Lower lobe of right lung (tissue), 2 donors: ENCODE data around the gene FGFRL1. TPM values are rescaled to one million over a fixed set of nuclear protein-coding genes. Genes with fewer than 3 reads are reported as not detected.
A peak's percentile ranks its signal among the peaks of the same experiment; 100 is the strongest.

Experiments used
- ATAC-seq, 2 donors: fragments of 200-7000 bp; cut with Tn5 transposase; one replicate each; pipeline ENCODE4 v1.9.1; 2020 to 2022; ENCODE audit warnings: mild to moderate bottlenecking in 2 of 2, moderate library complexity in 2 of 2
- DNase-seq: peaks from one replicate; pipeline ENCODE4 v3.0.0-alpha.2; 2020
- H3K27ac ChIP-seq: fragments of 200-600 bp; one replicate; pipeline ENCODE4 v1.8.0; 2022
- H3K27me3 ChIP-seq: fragments of 200-600 bp; one replicate; pipeline ENCODE4 v1.8.0; 2022; ENCODE audit warnings: low read depth
- H3K36me3 ChIP-seq: fragments of 200-600 bp; one replicate; pipeline ENCODE4 v1.8.0; 2022; ENCODE audit warnings: mild to moderate bottlenecking
- H3K4me1 ChIP-seq: fragments of 200-600 bp; one replicate; pipeline ENCODE4 v1.8.0; 2022
- H3K4me3 ChIP-seq: fragments of 200-600 bp; one replicate; pipeline ENCODE4 v1.8.0; 2022; ENCODE audit warnings: mild to moderate bottlenecking
- H3K9me3 ChIP-seq: fragments of 200-600 bp; one replicate; pipeline ENCODE4 v1.8.0; 2022
- CTCF ChIP-seq: fragments of 200-600 bp; IDR thresholded peaks from one replicate; pipeline ENCODE4 v1.8.0; 2022; ENCODE audit warnings: antibody characterized with exemption, mild to moderate bottlenecking
- intact Hi-C: fragments of 100-400 bp; cut with DNase I; formaldehyde crosslinking; loops from one replicate; pipeline ENCODE4 v1.11.0; 2022
- total RNA-seq: library from RNA; stranded (reverse); fragmentation: NEBNext Ultra II Directional; extraction: Animal tissue kit (Norgen Biotek cat#: 25700); gene quantifications from one replicate; pipeline ENCODE4 v1.2.1, GENCODE V29; 2021
- donor health status: DM: no; HTN: yes; CAD: no; lungs with severe emphysema.

Gene FGFRL1
- total RNA-seq, 1 donor from 2014 or later = 23.4 TPM

DNA sequence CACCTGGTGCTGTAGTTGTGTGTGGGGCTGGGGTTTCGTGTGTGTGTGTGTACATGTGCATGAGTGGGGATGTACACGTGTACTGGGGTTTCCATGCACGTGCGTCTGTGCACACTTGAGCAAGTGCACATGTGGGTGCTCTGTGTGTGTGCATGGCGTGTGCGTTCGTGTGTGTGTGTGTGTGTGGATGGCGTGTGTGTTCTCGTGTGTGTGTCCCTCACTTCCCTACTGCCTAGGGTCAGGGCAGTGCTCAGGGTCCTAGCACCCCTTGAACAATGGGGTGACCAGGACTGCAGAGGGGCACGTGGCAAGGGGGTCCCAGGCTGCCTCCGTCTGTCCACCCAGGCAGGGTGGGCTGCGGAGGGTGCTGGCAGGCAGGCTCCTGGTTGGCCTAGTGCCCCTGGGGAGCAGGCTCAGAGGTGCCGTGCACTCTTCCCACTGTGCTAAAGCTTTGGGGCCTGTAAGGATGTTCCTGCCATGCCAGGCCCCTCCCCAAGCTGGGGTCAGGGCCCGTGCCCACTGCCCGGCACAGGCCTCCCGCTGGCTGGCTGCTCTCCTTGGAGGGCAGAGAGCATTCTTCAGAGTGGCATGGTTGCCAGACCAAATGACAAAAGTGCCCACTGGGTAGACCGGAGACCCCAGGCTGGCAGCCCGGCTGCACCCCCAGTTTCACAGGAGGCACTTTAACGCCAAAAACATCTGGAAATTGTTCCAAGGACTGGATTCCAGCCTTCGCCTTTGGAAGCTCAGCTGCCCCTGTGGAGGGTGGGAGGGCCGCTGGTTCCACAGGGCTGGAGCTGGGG, 29.1 kb downstream of the FGFRL1 start:
- no peak for ATAC-seq

GRCh38 chr4:1041147-1041935, 29.9 kb downstream of the FGFRL1 start:
- no peak for TF ChIP-seq CTCF
- H3K27ac ChIP-seq = no peak overlapping the region
- peak overlapping the region; percentile 14 for H3K4me3 ChIP-seq
- intact Hi-C loops = no loop called here
- H3K9me3 ChIP-seq = no peaks in the 10 kb centered on the region
- H3K27me3 ChIP-seq = peaks cover 32% of the 10 kb centered on the region
- peaks cover 28% of the 10 kb centered on the region for H3K4me1 ChIP-seq
- no peak for DNase-seq
- H3K36me3 ChIP-seq = no peaks in the 10 kb centered on the region
- ATAC-seq = no peak

More for the DNA sequence above, 29.1 kb downstream of the FGFRL1 start:
- no peak for DNase-seq
- H3K27ac ChIP-seq = no peak overlapping the region
- H3K9me3 ChIP-seq = no peaks in the 10 kb centered on the region
- H3K27me3 ChIP-seq = peaks cover 30% of the 10 kb centered on the region
- TF ChIP-seq CTCF = no peak
- peaks cover 28% of the 10 kb centered on the region for H3K4me1 ChIP-seq
- no peak overlapping the region for H3K4me3 ChIP-seq
- no peaks in the 10 kb centered on the region for H3K36me3 ChIP-seq
- intact Hi-C loops = no loop called here

DNA sequence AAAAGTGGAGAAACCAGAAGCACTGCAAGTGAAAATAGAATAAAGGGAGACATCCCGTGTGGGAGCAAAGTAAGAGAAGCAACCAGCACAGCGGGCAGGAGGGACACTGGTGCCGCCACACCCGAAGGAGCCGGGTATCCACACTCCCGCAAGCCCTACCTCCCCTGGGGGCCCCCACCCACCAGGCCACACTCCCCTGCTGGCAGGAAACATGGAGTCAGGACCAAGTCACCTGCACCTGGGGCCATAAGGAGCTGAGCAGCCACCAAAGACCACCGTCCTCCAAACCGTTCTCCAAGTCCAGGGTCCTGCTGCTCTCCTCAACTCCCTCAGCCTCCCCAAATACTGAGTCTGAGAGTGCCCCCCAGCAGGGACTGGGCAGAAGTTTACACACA, 30.5 kb downstream of the FGFRL1 start:
- no peak overlapping the region for H3K27ac ChIP-seq
- no peaks in the 10 kb centered on the region for H3K36me3 ChIP-seq
- H3K4me1 ChIP-seq = peaks cover 30% of the 10 kb centered on the region
- TF ChIP-seq CTCF = no peak
- H3K9me3 ChIP-seq = no peaks in the 10 kb centered on the region
- peak; percentile 42 for DNase-seq
- no peak overlapping the region for H3K4me3 ChIP-seq
- ATAC-seq = no peak
- peaks cover 32% of the 10 kb centered on the region for H3K27me3 ChIP-seq
- intact Hi-C loops = no loop called here

DNA sequence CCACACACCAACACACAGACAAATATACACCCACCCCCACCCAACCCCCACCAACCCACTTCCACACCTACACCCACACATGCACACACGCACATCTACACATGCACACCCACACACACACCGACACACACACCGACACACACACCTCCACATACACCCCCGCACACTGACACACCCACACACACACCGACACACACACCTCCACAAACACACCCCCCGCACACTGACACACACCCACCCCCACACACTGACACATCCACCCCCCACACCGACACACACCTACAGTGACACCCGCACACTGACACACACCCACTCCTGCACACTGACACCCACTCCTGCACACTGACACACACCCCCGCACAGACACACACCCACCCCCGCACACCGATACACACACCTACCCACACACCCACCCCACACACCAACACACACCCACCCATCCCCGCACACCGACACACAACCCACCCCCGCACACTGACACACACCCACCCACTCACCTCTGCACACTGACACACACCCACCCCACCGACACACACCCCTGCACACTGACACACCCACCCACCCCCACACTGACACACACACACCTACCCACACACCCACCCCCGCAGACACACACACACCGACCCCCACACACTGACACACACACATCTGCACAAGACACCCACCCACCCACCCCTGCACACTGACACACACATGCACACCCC, 31.1 kb downstream of the FGFRL1 start:
- Histone ChIP-seq H3K27ac (no peak overlapping the region), H3K4me1 (peaks cover 36% of the 10 kb centered on the region), H3K4me3 (no peak overlapping the region), H3K9me3 (no peaks in the 10 kb centered on the region), H3K27me3 (peaks cover 31% of the 10 kb centered on the region), H3K36me3 (no peaks in the 10 kb centered on the region)
- no peak for TF ChIP-seq CTCF
- intact Hi-C loops = no loop called here
- ATAC-seq (no peak), DNase-seq (peak; percentile 28)

- ATAC-seq = no peak
- no peak overlapping the region for H3K27ac ChIP-seq
- no peak overlapping the region for H3K4me3 ChIP-seq
- intact Hi-C loops = no loop called here
- no peaks in the 10 kb centered on the region for H3K9me3 ChIP-seq
- peaks cover 42% of the 10 kb centered on the region for H3K4me1 ChIP-seq
- H3K36me3 ChIP-seq = no peaks in the 10 kb centered on the region
- no peak for DNase-seq
- no peak for TF ChIP-seq CTCF
- peaks cover 25% of the 10 kb centered on the region for H3K27me3 ChIP-seq
These were observed 31.7 kb downstream of the FGFRL1 start for GRCh38 chr4:1043162-1043561.
